ENCODE data around the gene SLC10A7. TPM values are rescaled to one million over a fixed set of nuclear protein-coding genes. Genes with fewer than 3 reads are reported as not detected.

The SLC10A7 gene
- total and polyA plus RNA-seq, 10 of the 15 experiments (the other 5 are each of a cell fraction or from before 2014, with no cell fraction given): 4.6 to 23.7 (median 15.6) TPM

DNA sequence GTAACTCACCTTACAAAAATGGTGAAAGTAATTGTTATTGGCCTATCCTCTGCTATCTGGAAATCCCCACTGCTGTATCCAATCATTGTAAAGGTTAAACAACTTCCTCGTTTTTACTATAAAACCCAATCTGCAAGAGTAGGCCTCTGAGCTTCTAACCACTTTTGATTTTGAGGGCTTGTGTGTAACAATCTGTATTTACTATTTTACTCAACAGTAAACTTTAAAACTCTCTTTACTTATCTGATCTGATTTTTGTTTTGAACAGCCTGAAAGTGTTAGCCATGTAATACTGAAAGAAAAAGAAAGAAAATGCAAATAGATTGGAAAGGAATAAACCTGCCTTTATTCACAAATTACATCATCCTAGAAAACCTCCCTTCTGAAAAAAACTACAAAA is 63.1 kb downstream of the SLC10A7 start:
- peak overlapping the region; percentile 15; the same call in 1 of the 2 replicates for H3K4me2 ChIP-seq (ENCODE audit: control insufficient read depth, insufficient read depth)
- peak overlapping the region; percentile 60 for H3K27ac ChIP-seq (ENCODE audit: control insufficient read depth, insufficient read depth)
- SMC1A ChIA-PET (ENCODE audit: uncharacterized antibody, unreplicated experiment): interaction anchor here (0.5 to 0.8 kb wide), 3 partner anchors 13 to 87 kb away, joined by 4 read pairs; partner anchors contain the start of gene SLC10A7
- H2AFZ ChIP-seq (ENCODE audit: control insufficient read depth, low read depth, low read length): peak overlapping the region; percentile 68
- POLR2A ChIA-PET: interaction anchor here (1.0 kb wide), 1 partner anchor 8 kb away, joined by 4 read pairs; no protein-coding TSS in a partner anchor
- FAIRE-seq (peak; percentile 95), ATAC-seq (peak; percentile 99), DNase-seq (ENCODE audit: low read depth, low spot score) (no peak)
- WGBS (ENCODE audit: insufficient coverage, insufficient replicate concordance, low lambda C conversion rate, missing lambda C conversion rate): 0% methylated on average over 1 of the region's 1 CpG
- no peak overlapping the region for H3K9ac ChIP-seq (ENCODE audit: control insufficient read depth, insufficient read depth, low read length)
- in situ Hi-C loops (cut with MboI) (no loop called here), intact Hi-C loops (cut with micrococcal nuclease; ENCODE audit: unreplicated experiment) (loop anchor here (5.0 kb wide), 1 partner anchor 64 kb away; the partner anchor contains the start of gene SLC10A7)
- CTCF ChIA-PET: interaction anchor here (1.0 kb wide), 1 partner anchor 9 kb away, joined by 3 read pairs; no protein-coding TSS in a partner anchor
- no peaks in the 10 kb centered on the region; the same call in 1 of the 2 replicates for H3K4me1 ChIP-seq (ENCODE audit: control insufficient read depth, insufficient read depth, low read length)
- no peaks in the 10 kb centered on the region for H3K79me2 ChIP-seq (ENCODE audit: control insufficient read depth, insufficient read depth, low read length)
- H3K27me3 ChIP-seq (replicated peaks in 1 of 2; ENCODE audit: control insufficient read depth in 2 of 2, insufficient read depth in 2 of 2, low read length in 1 of 2): no peaks in the 10 kb centered on the region
- RAD21 ChIA-PET (ENCODE audit: unreplicated experiment): interaction anchor here (1.0 kb wide), 1 partner anchor 31 kb away, joined by 3 read pairs; no protein-coding TSS in a partner anchor
- H4K20me1 ChIP-seq (ENCODE audit: control insufficient read depth, insufficient read depth): no peaks in the 10 kb centered on the region
- H3K36me3 ChIP-seq (ENCODE audit: control insufficient read depth in 2 of 2, insufficient read depth in 2 of 2, low read length in 1 of 2): no peaks in the 10 kb centered on the region
- no TSS peak for BruUV-seq (replicated peaks)
- H3K4me3 ChIP-seq: 0 out of 2 replicates have a peak overlapping the region, but pooled peaks have one; percentile 14
- H3K9me3 ChIP-seq (replicated peaks; ENCODE audit: control insufficient read depth, insufficient read depth, low read length): no peaks in the 10 kb centered on the region; the same call in 2 of the 3 replicates
- TF ChIP-seq NR2C1 (IDR thresholded peaks at IDR 0.05): no peak
- peak; percentile 58 for TF ChIP-seq RELA (IDR thresholded peaks at IDR 0.05; ENCODE audit: borderline replicate concordance, partially characterized antibody)
- TF ChIP-seq, protein P1, sequence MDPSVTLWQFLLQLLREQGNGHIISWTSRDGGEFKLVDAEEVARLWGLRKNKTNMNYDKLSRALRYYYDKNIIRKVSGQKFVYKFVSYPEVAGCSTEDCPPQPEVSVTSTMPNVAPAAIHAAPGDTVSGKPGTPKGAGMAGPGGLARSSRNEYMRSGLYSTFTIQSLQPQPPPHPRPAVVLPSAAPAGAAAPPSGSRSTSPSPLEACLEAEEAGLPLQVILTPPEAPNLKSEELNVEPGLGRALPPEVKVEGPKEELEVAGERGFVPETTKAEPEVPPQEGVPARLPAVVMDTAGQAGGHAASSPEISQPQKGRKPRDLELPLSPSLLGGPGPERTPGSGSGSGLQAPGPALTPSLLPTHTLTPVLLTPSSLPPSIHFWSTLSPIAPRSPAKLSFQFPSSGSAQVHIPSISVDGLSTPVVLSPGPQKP (IDR thresholded peaks at IDR 0.05; ENCODE audit: low read depth, low read length): no peak
- TF ChIP-seq, protein P2, sequence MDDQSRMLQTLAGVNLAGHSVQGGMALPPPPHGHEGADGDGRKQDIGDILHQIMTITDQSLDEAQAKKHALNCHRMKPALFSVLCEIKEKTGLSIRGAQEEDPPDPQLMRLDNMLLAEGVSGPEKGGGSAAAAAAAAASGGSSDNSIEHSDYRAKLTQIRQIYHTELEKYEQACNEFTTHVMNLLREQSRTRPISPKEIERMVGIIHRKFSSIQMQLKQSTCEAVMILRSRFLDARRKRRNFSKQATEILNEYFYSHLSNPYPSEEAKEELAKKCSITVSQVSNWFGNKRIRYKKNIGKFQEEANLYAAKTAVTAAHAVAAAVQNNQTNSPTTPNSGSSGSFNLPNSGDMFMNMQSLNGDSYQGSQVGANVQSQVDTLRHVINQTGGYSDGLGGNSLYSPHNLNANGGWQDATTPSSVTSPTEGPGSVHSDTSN (IDR thresholded peaks at IDR 0.05; ENCODE audit: insufficient replicate concordance, low read depth, low read length): no peak
- TF ChIP-seq, protein P3, sequence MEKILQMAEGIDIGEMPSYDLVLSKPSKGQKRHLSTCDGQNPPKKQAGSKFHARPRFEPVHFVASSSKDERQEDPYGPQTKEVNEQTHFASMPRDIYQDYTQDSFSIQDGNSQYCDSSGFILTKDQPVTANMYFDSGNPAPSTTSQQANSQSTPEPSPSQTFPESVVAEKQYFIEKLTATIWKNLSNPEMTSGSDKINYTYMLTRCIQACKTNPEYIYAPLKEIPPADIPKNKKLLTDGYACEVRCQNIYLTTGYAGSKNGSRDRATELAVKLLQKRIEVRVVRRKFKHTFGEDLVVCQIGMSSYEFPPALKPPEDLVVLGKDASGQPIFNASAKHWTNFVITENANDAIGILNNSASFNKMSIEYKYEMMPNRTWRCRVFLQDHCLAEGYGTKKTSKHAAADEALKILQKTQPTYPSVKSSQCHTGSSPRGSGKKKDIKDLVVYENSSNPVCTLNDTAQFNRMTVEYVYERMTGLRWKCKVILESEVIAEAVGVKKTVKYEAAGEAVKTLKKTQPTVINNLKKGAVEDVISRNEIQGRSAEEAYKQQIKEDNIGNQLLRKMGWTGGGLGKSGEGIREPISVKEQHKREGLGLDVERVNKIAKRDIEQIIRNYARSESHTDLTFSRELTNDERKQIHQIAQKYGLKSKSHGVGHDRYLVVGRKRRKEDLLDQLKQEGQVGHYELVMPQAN (conservative IDR thresholded peaks at IDR 0.05): no peak
- TF ChIP-seq NFYB (IDR thresholded peaks at IDR 0.05; ENCODE audit: insufficient read depth, low read depth, low read length): peak; percentile 59; the same call in 1 of the 2 replicates
- no peak for TF ChIP-seq RCOR1 (conservative IDR thresholded peaks at IDR 0.05; ENCODE audit: low read depth, low read length)
- TF ChIP-seq PAX5 (IDR thresholded peaks at IDR 0.05; ENCODE audit: borderline replicate concordance, low read depth, low read length): no peak
- no peak for TF ChIP-seq HDGF (IDR thresholded peaks at IDR 0.05)
- no peak for TF ChIP-seq TARDBP (IDR thresholded peaks at IDR 0.05; ENCODE audit: borderline replicate concordance)
- no peak for TF ChIP-seq KDM1A (IDR thresholded peaks at IDR 0.05; ENCODE audit: borderline replicate concordance)
- no peak for TF ChIP-seq ZNF24 (IDR thresholded peaks at IDR 0.05)
- TF ChIP-seq CBFB (IDR thresholded peaks at IDR 0.05; ENCODE audit: low read depth): no peak
- no peak for TF ChIP-seq MEF2A (IDR thresholded peaks at IDR 0.05; ENCODE audit: insufficient read depth, low read depth, low read length)
- peak; percentile 71 for TF ChIP-seq NFIC (IDR thresholded peaks at IDR 0.05; ENCODE audit: low read depth, low read length)
- TF ChIP-seq JUNB (IDR thresholded peaks at IDR 0.05): peak; percentile 46
- TF ChIP-seq MTA2 (IDR thresholded peaks at IDR 0.05; ENCODE audit: low read depth): no peak
- TF ChIP-seq, protein P4, sequence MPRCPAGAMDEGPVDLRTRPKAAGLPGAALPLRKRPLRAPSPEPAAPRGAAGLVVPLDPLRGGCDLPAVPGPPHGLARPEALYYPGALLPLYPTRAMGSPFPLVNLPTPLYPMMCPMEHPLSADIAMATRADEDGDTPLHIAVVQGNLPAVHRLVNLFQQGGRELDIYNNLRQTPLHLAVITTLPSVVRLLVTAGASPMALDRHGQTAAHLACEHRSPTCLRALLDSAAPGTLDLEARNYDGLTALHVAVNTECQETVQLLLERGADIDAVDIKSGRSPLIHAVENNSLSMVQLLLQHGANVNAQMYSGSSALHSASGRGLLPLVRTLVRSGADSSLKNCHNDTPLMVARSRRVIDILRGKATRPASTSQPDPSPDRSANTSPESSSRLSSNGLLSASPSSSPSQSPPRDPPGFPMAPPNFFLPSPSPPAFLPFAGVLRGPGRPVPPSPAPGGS (IDR thresholded peaks at IDR 0.05; ENCODE audit: borderline replicate concordance, insufficient read depth, low read depth, low read length, poor library complexity, severe bottlenecking): no peak
